ENCODE measurements around the gene KCNAB2. TPM values are rescaled to one million over a fixed set of nuclear protein-coding genes. Genes with fewer than 3 reads are reported as not detected.
A peak's percentile ranks its signal among the peaks of the same experiment; 100 is the strongest.

The KCNAB2 gene
- total and polyA plus RNA-seq, 9 donors, result 2.4 to 7.8 (median 5.4) TPM

GRCh38 chr1:6094801-6095505 is 49.3 kb downstream of the KCNAB2 start:
- no peaks in the 10 kb centered on the region for H3K36me3 ChIP-seq (ENCODE audit: control insufficient read depth, insufficient read depth, low read length)
- 80% methylated on average over 18 of the region's 21 CpGs for WGBS (ENCODE audit: insufficient coverage)
- no peaks in the 10 kb centered on the region for H3K27me3 ChIP-seq (ENCODE audit: control insufficient read depth, insufficient read depth, low read length)
- H3K4me1 ChIP-seq (ENCODE audit: control insufficient read depth, insufficient read depth, low read length), result peaks cover 11% of the 10 kb centered on the region
- no peak overlapping the region for H3K4me3 ChIP-seq (ENCODE audit: low read length)
- H3K9me3 ChIP-seq (replicated peaks; ENCODE audit: control insufficient read depth, low read depth, low read length), result no peaks in the 10 kb centered on the region
- H3K27ac ChIP-seq (ENCODE audit: low read length), result no peak overlapping the region
- DNase-seq, result no peak

GRCh38 chr1:6095511-6096242 is 50.0 kb downstream of the KCNAB2 start:
- no peak for DNase-seq
- H3K36me3 ChIP-seq (ENCODE audit: control insufficient read depth, insufficient read depth, low read length), result no peaks in the 10 kb centered on the region

DNA sequence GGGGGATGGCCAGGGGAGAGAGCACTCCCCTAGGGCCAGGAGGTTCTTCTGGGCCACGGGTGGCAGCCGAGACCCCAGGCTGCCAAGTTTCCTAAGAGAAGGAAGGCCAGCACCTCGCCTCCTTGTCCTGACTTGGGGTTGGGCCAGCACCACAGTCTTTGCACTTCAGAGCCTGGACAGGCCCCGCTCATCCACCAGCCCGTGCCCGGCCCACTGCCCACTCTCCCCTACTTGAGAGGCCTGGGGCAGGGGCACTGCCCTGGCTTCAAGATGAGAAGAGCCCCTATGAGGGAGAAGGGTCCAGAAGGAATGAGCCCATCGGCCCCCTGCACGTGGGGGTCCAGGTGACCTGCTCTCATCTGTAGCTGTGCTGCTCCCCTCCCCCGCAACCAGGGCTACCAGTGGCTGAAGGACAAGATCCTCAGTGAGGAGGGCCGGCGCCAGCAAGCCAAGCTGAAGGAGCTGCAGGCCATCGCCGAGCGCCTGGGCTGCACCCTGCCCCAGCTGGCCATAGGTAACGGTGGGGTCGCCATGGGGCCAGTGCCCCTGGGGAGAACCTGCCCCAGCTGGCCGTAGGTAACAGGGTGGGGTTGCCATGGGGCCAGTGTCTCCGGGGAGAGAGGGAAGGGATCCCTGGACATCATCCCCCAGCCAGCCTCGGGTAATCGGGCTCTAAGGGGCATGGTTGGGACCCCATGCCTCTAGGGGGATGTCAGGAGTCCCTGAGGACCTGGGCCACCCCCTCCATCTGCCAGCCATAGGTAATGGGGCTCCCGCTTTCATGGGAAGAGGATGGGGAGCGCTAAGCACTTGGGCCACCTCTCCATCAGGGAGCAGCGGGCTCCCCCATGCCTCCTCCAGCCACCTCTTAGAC is 50.8 kb downstream of the KCNAB2 start:
- Histone ChIP-seq H3K36me3 (ENCODE audit: control insufficient read depth, insufficient read depth, low read length) (no peaks in the 10 kb centered on the region), H3K27me3 (ENCODE audit: control insufficient read depth, insufficient read depth, low read length) (no peaks in the 10 kb centered on the region), H3K9me3 (replicated peaks; ENCODE audit: control insufficient read depth, low read depth, low read length) (no peaks in the 10 kb centered on the region), H3K4me1 (ENCODE audit: control insufficient read depth, insufficient read depth, low read length) (peaks cover 11% of the 10 kb centered on the region), H3K27ac (ENCODE audit: low read length) (no peak overlapping the region), H3K4me3 (ENCODE audit: low read length) (no peak overlapping the region)
- DNase-seq, result no peak
- WGBS (ENCODE audit: insufficient coverage), result 62% methylated on average over 7 of the region's 23 CpGs

More at GRCh38 chr1:6095511-6096242, 50.0 kb downstream of the KCNAB2 start:
- Histone ChIP-seq H3K9me3 (replicated peaks; ENCODE audit: control insufficient read depth, low read depth, low read length) (no peaks in the 10 kb centered on the region), H3K4me1 (ENCODE audit: control insufficient read depth, insufficient read depth, low read length) (peaks cover 11% of the 10 kb centered on the region), H3K27me3 (ENCODE audit: control insufficient read depth, insufficient read depth, low read length) (no peaks in the 10 kb centered on the region), H3K27ac (ENCODE audit: low read length) (no peak overlapping the region), H3K4me3 (ENCODE audit: low read length) (no peak overlapping the region)
- 66% methylated on average over 8 of the region's 13 CpGs for WGBS (ENCODE audit: insufficient coverage)

GRCh38 chr1:6097117-6097595 is 51.5 kb downstream of the KCNAB2 start:
- Histone ChIP-seq H3K27ac (ENCODE audit: low read length) (no peak overlapping the region), H3K9me3 (replicated peaks; ENCODE audit: control insufficient read depth, low read depth, low read length) (no peaks in the 10 kb centered on the region), H3K36me3 (ENCODE audit: control insufficient read depth, insufficient read depth, low read length) (no peaks in the 10 kb centered on the region), H3K27me3 (ENCODE audit: control insufficient read depth, insufficient read depth, low read length) (no peaks in the 10 kb centered on the region), H3K4me3 (ENCODE audit: low read length) (no peak overlapping the region), H3K4me1 (ENCODE audit: control insufficient read depth, insufficient read depth, low read length) (peaks cover 11% of the 10 kb centered on the region)
- 92% methylated on average over 11 of the region's 15 CpGs for WGBS (ENCODE audit: insufficient coverage)
- no peak for DNase-seq

GRCh38 chr1:6097824-6098223 is 52.1 kb downstream of the KCNAB2 start:
- Histone ChIP-seq H3K36me3 (ENCODE audit: control insufficient read depth, insufficient read depth, low read length) (no peaks in the 10 kb centered on the region), H3K27ac (ENCODE audit: low read length) (no peak overlapping the region), H3K9me3 (replicated peaks; ENCODE audit: control insufficient read depth, low read depth, low read length) (no peaks in the 10 kb centered on the region), H3K4me1 (ENCODE audit: control insufficient read depth, insufficient read depth, low read length) (peaks cover 11% of the 10 kb centered on the region), H3K27me3 (ENCODE audit: control insufficient read depth, insufficient read depth, low read length) (no peaks in the 10 kb centered on the region), H3K4me3 (ENCODE audit: low read length) (no peak overlapping the region)
- DNase-seq, result no peak
- 67% methylated on average over 17 of the region's 17 CpGs for WGBS (ENCODE audit: insufficient coverage)

DNA sequence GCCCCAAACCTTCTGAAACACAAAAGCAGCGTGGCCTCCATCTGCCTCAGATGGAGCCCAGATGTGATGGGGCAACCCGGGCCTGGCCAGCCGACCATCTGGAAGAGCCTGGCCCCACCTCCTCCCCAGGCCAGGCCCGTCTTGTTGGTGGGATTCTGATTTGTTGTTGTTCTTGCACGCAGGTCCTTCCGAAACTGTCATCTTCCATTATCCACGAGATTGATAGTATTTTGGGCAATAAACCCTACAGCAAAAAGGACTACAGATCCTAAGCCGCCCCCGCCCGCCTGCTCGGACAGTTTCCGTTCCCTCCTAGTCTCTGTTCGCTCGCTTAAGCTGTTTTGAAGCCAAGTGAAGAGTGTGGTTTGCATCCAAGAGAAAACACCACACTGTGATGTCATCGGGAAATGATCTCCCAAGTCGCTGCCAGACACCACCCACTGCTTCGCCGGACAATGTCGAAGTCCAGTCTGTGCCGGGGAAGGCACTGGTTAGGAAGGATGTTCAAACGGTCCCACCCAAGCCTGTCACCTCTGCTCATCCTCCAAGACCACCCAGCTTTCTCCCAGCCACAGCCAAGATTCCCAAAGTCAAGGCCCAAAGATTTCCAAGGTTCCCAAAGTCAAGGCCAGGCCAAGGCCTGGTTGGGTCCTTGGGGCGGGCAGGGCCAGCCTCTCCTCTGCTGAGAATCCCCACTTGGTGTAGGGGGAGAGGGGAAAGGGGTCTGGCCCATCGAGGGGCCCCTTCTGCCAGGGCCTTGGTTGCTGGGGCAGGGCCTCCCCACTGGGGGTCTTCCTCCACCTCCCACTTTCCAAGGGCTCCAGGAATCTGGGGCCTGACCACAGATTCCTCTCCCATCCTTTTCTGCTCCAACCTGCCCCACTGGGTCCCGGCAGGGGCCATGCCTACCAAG is 52.9 kb downstream of the KCNAB2 start:
- Histone ChIP-seq H3K36me3 (ENCODE audit: control insufficient read depth, insufficient read depth, low read length) (no peaks in the 10 kb centered on the region), H3K27me3 (ENCODE audit: control insufficient read depth, insufficient read depth, low read length) (no peaks in the 10 kb centered on the region), H3K9me3 (replicated peaks; ENCODE audit: control insufficient read depth, low read depth, low read length) (no peaks in the 10 kb centered on the region), H3K4me1 (ENCODE audit: control insufficient read depth, insufficient read depth, low read length) (peaks cover 11% of the 10 kb centered on the region), H3K4me3 (ENCODE audit: low read length) (no peak overlapping the region), H3K27ac (ENCODE audit: low read length) (no peak overlapping the region)
- DNase-seq, result peak; percentile 91
- WGBS (ENCODE audit: insufficient coverage), result 50% methylated on average over 5 of the region's 24 CpGs

DNA sequence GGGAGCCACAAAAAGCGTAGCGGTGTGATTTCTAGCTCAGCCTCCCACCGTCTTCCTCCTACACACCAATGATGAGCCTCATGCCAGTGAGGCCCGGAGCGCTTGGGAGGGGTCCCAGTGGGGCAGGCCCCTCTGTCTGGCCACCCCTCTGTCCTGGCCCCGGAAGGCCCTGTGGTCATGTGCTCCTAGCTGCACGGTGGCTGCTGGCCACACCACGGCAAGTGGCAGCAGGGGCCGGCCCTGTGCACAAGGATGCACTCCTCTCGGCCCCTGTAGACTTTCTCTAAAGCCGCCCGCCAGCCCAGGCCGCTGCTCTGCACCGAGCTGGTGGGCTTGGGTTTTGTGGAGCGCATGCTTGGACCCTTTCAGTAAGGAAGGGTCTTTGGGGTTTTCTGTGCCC is 53.6 kb downstream of the KCNAB2 start:
- no peak overlapping the region for H3K27ac ChIP-seq (ENCODE audit: low read length)
- no peak for DNase-seq
- no peak overlapping the region for H3K4me3 ChIP-seq (ENCODE audit: low read length)
- peaks cover 11% of the 10 kb centered on the region for H3K4me1 ChIP-seq (ENCODE audit: control insufficient read depth, insufficient read depth, low read length)
- H3K36me3 ChIP-seq (ENCODE audit: control insufficient read depth, insufficient read depth, low read length), result no peaks in the 10 kb centered on the region
- H3K27me3 ChIP-seq (ENCODE audit: control insufficient read depth, insufficient read depth, low read length), result no peaks in the 10 kb centered on the region
- 76% methylated on average over 9 of the region's 15 CpGs for WGBS (ENCODE audit: insufficient coverage)
- no peaks in the 10 kb centered on the region for H3K9me3 ChIP-seq (replicated peaks; ENCODE audit: control insufficient read depth, low read depth, low read length)

DNA sequence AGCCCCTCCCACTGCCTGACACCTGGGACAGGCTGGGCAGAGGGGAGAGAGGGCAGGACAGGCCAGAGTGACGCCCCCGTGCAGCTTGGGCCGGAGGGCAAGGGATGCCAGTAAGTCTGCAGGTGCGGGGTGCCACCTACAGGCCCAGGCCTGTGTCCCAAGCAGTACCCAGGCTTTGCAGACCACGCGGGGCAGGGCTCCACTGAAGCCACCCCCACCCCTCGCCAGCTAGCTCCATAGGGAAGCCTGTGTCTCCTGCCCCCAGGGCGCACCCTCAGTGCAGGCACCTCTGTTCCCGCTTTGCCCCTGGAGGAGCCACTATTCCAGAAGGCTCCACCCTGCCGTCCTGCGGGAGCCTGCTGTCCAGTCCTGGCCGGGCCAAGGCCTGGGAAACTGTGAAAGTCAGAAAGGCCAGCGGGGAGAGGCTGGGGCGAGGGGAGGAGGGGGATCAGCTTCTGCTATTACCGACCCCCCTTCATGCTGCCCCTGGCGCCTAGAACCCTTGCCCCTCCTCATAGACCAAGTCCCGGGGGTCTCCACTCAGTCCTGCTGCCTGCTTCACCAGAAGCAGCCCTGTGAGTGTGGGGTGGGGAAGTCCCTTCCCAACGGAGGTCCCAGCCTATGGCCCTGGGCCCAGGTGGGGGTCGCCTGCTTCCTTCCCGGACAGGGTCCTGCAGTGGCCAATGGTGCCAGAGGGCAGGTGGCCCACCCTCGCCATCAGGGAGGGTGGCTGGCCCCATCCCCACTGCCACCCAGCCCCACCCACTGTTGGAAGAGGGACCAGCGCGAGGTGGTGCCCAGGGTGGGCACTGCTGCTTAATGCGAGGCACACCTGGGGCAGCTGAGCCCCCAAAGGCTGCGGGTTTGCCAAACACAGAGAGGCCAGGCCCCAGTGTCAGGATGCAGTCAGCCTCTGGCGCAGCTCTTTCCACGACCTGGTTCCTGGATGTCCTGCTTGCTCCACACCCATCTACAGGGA is 54.4 kb downstream of the KCNAB2 start:
- DNase-seq, result no peak
- 72% methylated on average over 20 of the region's 27 CpGs for WGBS (ENCODE audit: insufficient coverage)
- no peaks in the 10 kb centered on the region for H3K27me3 ChIP-seq (ENCODE audit: control insufficient read depth, insufficient read depth, low read length)

More for the DNA sequence above, 54.4 kb downstream of the KCNAB2 start:
- no peaks in the 10 kb centered on the region for H3K36me3 ChIP-seq (ENCODE audit: control insufficient read depth, insufficient read depth, low read length)
- no peak overlapping the region for H3K27ac ChIP-seq (ENCODE audit: low read length)
- no peaks in the 10 kb centered on the region for H3K9me3 ChIP-seq (replicated peaks; ENCODE audit: control insufficient read depth, low read depth, low read length)
- peaks cover 11% of the 10 kb centered on the region for H3K4me1 ChIP-seq (ENCODE audit: control insufficient read depth, insufficient read depth, low read length)
- no peak overlapping the region for H3K4me3 ChIP-seq (ENCODE audit: low read length)

All from muscle of leg (tissue), 11 donors.